IgD-negative memory B cell (primary cell): Measurements from ENCODE around the gene NINJ2. TPM values are rescaled to one million over a fixed set of nuclear protein-coding genes. Genes with fewer than 3 reads are reported as not detected.

Experiments
- H3K27ac Mint-ChIP-seq, 3 donors: one replicate each; pipeline ENCODE4 v1.8.0; 2020 to 2022; ENCODE audit warnings: mild to moderate bottlenecking in 3 of 3, mixed read lengths in 3 of 3, moderate library complexity in 1 of 3
- H3K27me3 Mint-ChIP-seq: one replicate; pipeline ENCODE4 v1.8.0; 2021; ENCODE audit warnings: mixed read lengths
- H3K36me3 Mint-ChIP-seq: one replicate; pipeline ENCODE4 v1.8.0; 2020; ENCODE audit warnings: mild to moderate bottlenecking, mixed read lengths
- H3K4me1 Mint-ChIP-seq, 3 donors: one replicate each; pipeline ENCODE4 v1.8.0; 2020 to 2022; ENCODE audit warnings: mixed read lengths in 3 of 3, mild to moderate bottlenecking in 1 of 3
- H3K4me3 Mint-ChIP-seq, 4 donors: one replicate each; pipeline ENCODE4 v1.8.0; 2020 to 2022; ENCODE audit warnings: mild to moderate bottlenecking in 4 of 4, mixed read lengths in 4 of 4, moderate library complexity in 3 of 4
- H3K9me3 Mint-ChIP-seq, 3 donors: one replicate each; pipeline ENCODE4 v1.8.0; 2020 to 2021; ENCODE audit warnings: mixed read lengths in 3 of 3, mild to moderate bottlenecking in 1 of 3
- polyA plus RNA-seq: library from polyadenylated mRNA; unstranded; fragments of 300-500 nt; fragmentation: Illumina TruSeq; gene quantifications from one replicate; pipeline ENCODE4 v1.2.3, GENCODE V29; 2021

The NINJ2 gene
- polyA plus RNA-seq, 1 donor from 2014 or later, result 15.8 TPM

GRCh38 chr12:662566-663292, 516 bp downstream of the NINJ2 start:
- Mint-ChIP-seq H3K27me3 (no peaks in the 10 kb centered on the region), H3K27ac (peak overlapping the region in 1 of 3 donors; percentile 20), H3K4me3 (peak overlapping the region; percentile 12 to 70 (median 53)), H3K36me3 (peaks cover 1% of the 10 kb centered on the region), H3K4me1 (peaks cover 42 to 50% (median 47%) of the 10 kb centered on the region in 3 donors), H3K9me3 (no peaks in the 10 kb centered on the region)

- H3K9me3 Mint-ChIP-seq, result no peaks in the 10 kb centered on the region
- peak overlapping the region; percentile 7 to 55 (median 49) for H3K27ac Mint-ChIP-seq
- no peaks in the 10 kb centered on the region for H3K36me3 Mint-ChIP-seq
- H3K4me3 Mint-ChIP-seq, result peak overlapping the region in 2 of 4 donors; percentile 41 to 43
- H3K4me1 Mint-ChIP-seq, result peaks cover 36 to 44% (median 40%) of the 10 kb centered on the region in 3 donors
- H3K27me3 Mint-ChIP-seq, result no peaks in the 10 kb centered on the region
Measured at GRCh38 chr12:661720-662486, 1.3 kb downstream of the NINJ2 start.

DNA sequence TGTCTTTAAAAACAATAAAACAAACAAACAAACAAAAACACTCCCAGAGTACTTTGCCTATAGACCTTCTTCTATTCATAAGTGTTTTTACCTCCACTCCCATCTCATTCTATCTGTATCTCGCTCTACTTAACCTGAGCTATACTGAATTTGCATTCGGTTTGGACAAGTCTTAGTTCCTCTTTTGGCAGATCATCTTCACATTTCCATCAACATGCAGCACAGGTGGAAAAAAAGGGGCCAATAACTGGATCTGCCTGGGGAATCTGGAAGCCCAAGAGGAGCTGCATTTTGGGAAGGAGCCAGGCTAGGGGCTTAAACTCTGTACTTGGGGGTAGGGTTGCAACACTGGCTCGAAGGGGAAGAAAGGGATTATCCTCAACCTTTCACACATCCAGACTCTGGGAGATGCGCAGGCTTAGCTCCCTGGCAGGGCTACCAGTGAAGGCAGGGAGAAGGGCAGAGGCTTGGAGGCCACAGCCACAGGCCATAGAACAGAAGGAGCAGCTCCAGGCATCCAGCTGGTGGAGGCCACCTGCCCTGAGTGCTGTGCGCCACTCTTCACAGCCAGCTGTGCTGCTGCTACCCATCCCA, 4.1 kb downstream of the NINJ2 start:
- Mint-ChIP-seq H3K4me3 (peak overlapping the region in 2 of 4 donors; percentile 8 to 38), H3K27me3 (no peaks in the 10 kb centered on the region), H3K9me3 (no peaks in the 10 kb centered on the region), H3K27ac (peak overlapping the region in 2 of 3 donors; percentile 5 to 25), H3K36me3 (no peaks in the 10 kb centered on the region), H3K4me1 (peaks cover 17 to 29% (median 27%) of the 10 kb centered on the region in 3 donors)

- Mint-ChIP-seq H3K36me3 (peaks cover 4% of the 10 kb centered on the region), H3K9me3 (no peaks in the 10 kb centered on the region), H3K4me3 (no peak overlapping the region), H3K4me1 (peaks cover 16 to 17% (median 16%) of the 10 kb centered on the region in 3 donors), H3K27ac (peak overlapping the region in 1 of 3 donors; percentile 71), H3K27me3 (no peaks in the 10 kb centered on the region)
Measured at GRCh38 chr12:650983-651382, 12.3 kb downstream of the NINJ2 start.

DNA sequence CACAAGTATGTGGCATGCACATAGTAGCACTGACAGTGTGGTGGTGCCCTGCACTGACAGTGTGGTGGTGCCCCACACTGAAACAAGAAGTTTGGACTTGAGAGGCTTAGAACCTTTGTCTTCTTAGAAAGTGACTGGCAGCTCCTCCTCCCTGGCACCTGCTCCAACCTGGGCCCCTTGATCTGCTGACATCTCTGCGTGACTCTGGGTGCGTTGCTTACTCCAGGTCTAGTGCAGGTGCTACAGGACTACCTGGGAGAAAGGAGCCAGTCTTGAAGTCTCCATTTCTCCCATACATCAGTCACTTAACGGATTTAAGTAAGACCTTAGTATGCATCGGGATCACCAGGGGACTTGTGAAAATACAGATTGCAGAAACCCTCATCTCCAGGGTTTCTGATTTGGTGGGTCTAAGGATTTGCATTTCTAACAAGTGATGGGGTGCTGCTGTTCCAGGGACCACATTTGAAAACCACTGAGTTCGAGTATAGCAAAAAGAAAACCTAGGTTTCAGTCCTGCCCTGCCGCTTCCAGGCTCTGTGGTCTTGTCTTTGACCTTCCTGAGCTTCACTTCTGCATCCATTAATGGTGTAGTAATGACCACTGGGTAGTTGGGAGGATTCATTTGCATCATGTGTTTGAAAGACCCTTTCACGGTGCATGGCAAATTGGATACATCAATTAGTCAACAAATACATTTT, 15.7 kb downstream of the NINJ2 start:
- peak overlapping the region in 2 of 4 donors; percentile 9 to 51 for H3K4me3 Mint-ChIP-seq
- H3K9me3 Mint-ChIP-seq, result no peaks in the 10 kb centered on the region
- H3K27me3 Mint-ChIP-seq, result no peaks in the 10 kb centered on the region
- H3K36me3 Mint-ChIP-seq, result peaks cover 5% of the 10 kb centered on the region
- H3K4me1 Mint-ChIP-seq, result peaks cover 22 to 27% (median 25%) of the 10 kb centered on the region in 3 donors
- H3K27ac Mint-ChIP-seq, result peak overlapping the region in 1 of 3 donors; percentile 3

DNA sequence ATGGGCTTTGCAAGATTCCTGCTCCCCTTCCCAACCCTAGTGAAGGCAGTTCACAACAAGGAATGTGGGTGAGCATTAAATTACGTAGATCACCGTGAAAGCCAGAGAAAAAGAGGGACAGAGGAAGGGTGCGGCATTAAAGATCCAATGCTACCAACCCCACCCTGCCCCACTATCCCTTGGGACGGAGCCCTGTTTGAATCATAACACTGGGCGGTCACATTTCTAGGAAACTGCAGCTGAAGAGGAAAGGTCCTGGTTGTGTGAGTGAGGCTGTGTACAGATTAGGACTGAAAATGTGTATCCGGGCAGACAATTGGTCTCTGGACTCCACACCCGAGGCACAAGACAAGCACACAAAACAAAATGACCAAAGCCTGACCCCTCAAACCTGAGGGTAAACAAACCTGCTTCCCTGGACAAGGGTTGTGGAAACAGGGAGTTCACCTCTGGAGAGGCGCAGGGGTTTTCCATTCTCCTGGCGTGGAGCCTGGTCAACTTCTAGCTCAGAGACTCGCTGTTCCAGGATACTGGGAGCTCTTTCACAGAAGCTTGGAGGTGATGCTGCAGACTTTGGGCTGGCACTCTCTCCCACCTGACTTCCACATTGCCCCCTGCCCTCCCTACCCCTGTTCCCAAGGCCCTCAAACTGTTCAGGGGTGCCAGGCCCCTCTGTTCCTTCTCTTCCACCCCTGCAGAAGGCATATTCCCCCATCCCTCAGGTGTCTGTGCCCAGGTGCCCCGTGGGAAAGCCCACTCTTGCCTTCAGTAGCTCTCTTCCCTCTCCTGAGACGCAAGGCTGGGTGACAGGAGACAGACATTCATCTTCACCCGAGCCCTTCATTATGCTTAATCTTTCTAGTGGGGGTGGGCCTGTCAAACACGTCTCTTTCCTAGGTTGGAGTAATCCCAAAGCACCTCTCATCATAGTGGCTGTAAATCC, 16.5 kb downstream of the NINJ2 start:
- Mint-ChIP-seq H3K36me3 (peaks cover 5% of the 10 kb centered on the region), H3K4me1 (peaks cover 28 to 31% (median 31%) of the 10 kb centered on the region in 3 donors), H3K27ac (peak overlapping the region in 1 of 3 donors; percentile 3), H3K27me3 (no peaks in the 10 kb centered on the region), H3K9me3 (no peaks in the 10 kb centered on the region), H3K4me3 (peak overlapping the region in 1 of 4 donors; percentile 9)

DNA sequence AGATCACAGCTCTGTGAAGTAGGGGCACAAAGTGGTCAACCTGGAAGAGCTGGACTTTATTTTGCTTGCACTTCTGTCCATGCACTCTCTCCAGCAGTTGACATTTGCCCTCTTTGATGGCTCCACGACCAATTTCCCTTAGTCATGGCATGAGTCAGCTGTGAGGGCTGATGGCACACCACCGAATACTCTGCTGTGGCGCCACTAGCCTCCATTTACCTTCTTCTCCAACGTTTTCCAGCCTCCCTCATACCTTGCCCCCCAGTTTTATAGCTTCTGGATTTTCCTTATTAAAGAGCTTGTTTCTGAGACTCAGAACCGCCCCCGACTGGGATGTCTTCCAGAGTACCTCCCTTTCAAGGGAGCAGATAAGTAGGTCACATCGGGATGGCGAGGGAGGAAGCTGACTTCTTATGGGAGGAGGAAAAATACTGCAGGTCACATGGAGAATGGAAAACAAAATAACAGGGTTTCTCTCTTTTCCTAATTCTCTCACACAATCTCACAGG, 17.6 kb downstream of the NINJ2 start:
- Mint-ChIP-seq H3K36me3 (peaks cover 5% of the 10 kb centered on the region), H3K27me3 (no peaks in the 10 kb centered on the region), H3K4me1 (peaks cover 25 to 32% (median 28%) of the 10 kb centered on the region in 3 donors), H3K9me3 (no peaks in the 10 kb centered on the region), H3K27ac (peak overlapping the region in 2 of 3 donors; percentile 62 to 95), H3K4me3 (peak overlapping the region in 1 of 4 donors; percentile 90)

- H3K4me1 Mint-ChIP-seq, result peaks cover 30 to 35% (median 32%) of the 10 kb centered on the region in 3 donors
- H3K27ac Mint-ChIP-seq, result peak overlapping the region in 2 of 3 donors; percentile 95 to 99
- H3K36me3 Mint-ChIP-seq, result peaks cover 7% of the 10 kb centered on the region
- H3K27me3 Mint-ChIP-seq, result no peaks in the 10 kb centered on the region
- peak overlapping the region in 2 of 4 donors; percentile 90 to 91 for H3K4me3 Mint-ChIP-seq
- H3K9me3 Mint-ChIP-seq, result no peaks in the 10 kb centered on the region
Measured at GRCh38 chr12:644818-645552, 18.3 kb downstream of the NINJ2 start.

- Mint-ChIP-seq H3K9me3 (no peaks in the 10 kb centered on the region), H3K4me1 (peaks cover 34 to 40% (median 37%) of the 10 kb centered on the region in 3 donors), H3K4me3 (peak overlapping the region; percentile 90 to 94 (median 92)), H3K36me3 (peaks cover 7% of the 10 kb centered on the region), H3K27ac (peak overlapping the region; percentile 95 to 99 (median 98)), H3K27me3 (no peaks in the 10 kb centered on the region)
Measured at GRCh38 chr12:644303-644639, 19.0 kb downstream of the NINJ2 start.

DNA sequence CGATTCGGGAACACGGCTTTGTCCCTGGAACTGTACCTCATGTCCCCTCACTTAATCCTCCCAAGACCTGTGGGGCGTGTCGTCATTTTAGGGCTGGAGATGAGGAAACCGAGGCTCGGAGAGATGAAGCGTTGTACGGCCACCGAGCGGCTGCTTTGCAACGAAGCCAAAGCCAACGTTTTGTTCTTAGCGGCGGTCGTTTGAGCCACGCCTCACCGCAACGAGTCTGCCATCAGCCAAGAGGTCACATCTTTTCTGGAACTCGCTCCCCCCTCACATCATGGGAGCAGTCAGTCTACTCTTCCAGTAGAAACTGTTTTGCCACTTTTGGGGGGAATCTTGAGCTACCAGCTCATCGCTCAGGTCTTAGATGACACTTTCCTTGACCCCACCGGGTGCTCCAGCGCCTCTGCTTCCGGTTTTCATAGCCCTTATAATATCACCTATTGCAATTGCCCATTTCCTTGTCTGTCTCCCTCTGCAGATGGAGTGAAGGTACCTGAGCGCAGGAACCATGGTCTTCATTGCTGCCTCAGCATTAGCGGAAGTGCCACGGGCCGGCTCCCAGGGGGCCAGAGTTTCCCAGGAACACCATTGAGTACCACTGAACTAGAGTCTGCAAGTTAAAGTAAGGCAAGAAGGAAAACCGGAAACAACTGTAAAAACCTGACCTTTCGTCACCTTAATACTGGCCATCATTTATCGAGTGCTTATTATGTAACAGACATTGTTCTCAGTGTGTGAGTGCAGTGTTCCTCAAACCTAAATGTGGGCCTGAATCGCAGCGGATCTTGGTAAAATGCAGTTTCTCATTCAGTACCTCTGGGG, 19.6 kb downstream of the NINJ2 start:
- peaks cover 38 to 43% (median 43%) of the 10 kb centered on the region in 3 donors for H3K4me1 Mint-ChIP-seq
- no peaks in the 10 kb centered on the region for H3K27me3 Mint-ChIP-seq
- H3K9me3 Mint-ChIP-seq, result no peaks in the 10 kb centered on the region
- peak overlapping the region; percentile 95 to 99 (median 98) for H3K27ac Mint-ChIP-seq
- H3K36me3 Mint-ChIP-seq, result peaks cover 7% of the 10 kb centered on the region
- H3K4me3 Mint-ChIP-seq, result peak overlapping the region; percentile 90 to 94 (median 92)

GRCh38 chr12:642633-643474, 20.4 kb downstream of the NINJ2 start:
- H3K27ac Mint-ChIP-seq, result peak overlapping the region; percentile 95 to 99 (median 98)
- no peaks in the 10 kb centered on the region for H3K27me3 Mint-ChIP-seq
- peaks cover 7% of the 10 kb centered on the region for H3K36me3 Mint-ChIP-seq
- peak overlapping the region; percentile 90 to 94 (median 92) for H3K4me3 Mint-ChIP-seq
- no peaks in the 10 kb centered on the region for H3K9me3 Mint-ChIP-seq
- H3K4me1 Mint-ChIP-seq, result peaks cover 37 to 45% (median 43%) of the 10 kb centered on the region in 3 donors
